Activated naive CD4-positive, alpha-beta T cell treated with anti-CD3 and anti-CD28 coated beads for 36 hours (primary cell): ENCODE results near the gene KAT7. TPM values are rescaled to one million over a fixed set of nuclear protein-coding genes. Genes with fewer than 3 reads are reported as not detected.

Source experiments
- CTCF ChIA-PET: fragments of 350-600 bp; sonication (Branson Sonifier 250); formaldehyde crosslinking; loops from one replicate; lab custom pipeline; 2021; ENCODE audit warnings: antibody characterized with exemption; lab: Charles Lee
- DNase-seq: peaks from one replicate; pipeline ENCODE4 v3.0.0-alpha.2; 2020
- H3K27ac Mint-ChIP-seq: one replicate; pipeline ENCODE4 v1.8.0; 2021; ENCODE audit warnings: mild to moderate bottlenecking, mixed read lengths
- H3K27me3 Mint-ChIP-seq: one replicate; pipeline ENCODE4 v1.8.0; 2021; ENCODE audit warnings: low read depth, mixed read lengths
- H3K36me3 Mint-ChIP-seq: one replicate; pipeline ENCODE4 v1.8.0; 2021; ENCODE audit warnings: low read depth, mixed read lengths
- H3K4me1 Mint-ChIP-seq: one replicate; pipeline ENCODE4 v1.8.0; 2021; ENCODE audit warnings: low read depth, mixed read lengths
- H3K4me3 Mint-ChIP-seq: one replicate; pipeline ENCODE4 v1.8.0; 2021; ENCODE audit warnings: mild to moderate bottlenecking, moderate library complexity, mixed read lengths
- H3K9me3 Mint-ChIP-seq: one replicate; pipeline ENCODE4 v1.8.0; 2021; ENCODE audit warnings: mixed read lengths
- intact Hi-C: fragments of 100-400 bp; cut with micrococcal nuclease; formaldehyde crosslinking; loops from one replicate; pipeline ENCODE4 v1.15.1; 2023
- total RNA-seq, 2 experiments: library from RNA; stranded (reverse); gene quantifications; one replicate each; pipeline ENCODE4 v1.2.3, GENCODE V29; 2021

The KAT7 gene
- total RNA-seq, 2 experiments from 2014 or later = 83.9 to 85.8 TPM

DNA sequence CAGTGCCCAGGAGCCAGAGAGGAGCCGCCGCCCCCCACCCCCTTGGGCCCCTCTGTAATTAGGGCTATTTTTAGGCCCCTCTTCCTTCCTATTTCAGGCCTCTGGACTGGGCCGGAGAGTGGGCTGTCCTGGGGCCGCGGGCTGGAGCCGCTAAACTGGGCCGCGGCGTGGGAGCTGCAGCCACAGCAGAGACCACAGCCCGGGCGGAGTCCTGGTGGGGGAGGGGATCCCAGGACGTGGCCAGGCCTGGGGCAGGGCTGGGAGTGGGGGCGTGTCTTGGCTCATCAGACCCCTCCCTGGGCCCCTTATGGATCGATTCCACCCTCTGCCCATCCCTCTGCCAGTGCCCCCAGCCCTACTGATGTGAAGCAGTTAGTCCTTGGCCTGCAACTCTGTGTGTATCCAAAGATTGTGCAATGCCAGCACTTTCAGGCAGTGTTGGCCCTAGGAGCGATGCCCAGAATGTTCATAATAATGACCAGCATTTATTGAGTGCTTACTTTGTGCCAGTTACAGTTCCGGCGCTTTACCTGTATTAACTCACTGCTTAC lies 74.4 kb downstream of the KAT7 start:
- H3K36me3 Mint-ChIP-seq = no peaks in the 10 kb centered on the region

DNA sequence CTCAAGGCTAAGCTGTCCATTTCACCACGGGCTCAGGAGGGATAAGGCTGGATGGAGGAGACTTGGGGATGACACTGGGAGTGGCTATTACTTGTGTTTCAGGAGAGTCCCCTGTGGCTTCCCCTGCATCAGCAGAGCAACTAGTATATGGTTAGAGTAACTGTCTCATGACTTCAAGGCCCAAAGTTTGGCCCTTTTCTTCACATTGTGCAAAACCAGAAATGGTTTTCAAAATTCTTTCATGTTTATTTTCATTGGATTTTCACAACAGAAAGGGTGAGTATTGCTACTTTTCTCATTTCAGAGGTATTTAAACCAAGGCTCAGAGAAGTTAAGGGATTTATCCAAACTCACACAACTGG lies 77.5 kb downstream of the KAT7 start:
- peaks cover 2% of the 10 kb centered on the region for H3K4me1 Mint-ChIP-seq
- intact Hi-C loops = no loop called here

More for the DNA sequence above, 74.4 kb downstream of the KAT7 start:
- Mint-ChIP-seq H3K9me3 (no peaks in the 10 kb centered on the region), H3K27ac (no peak overlapping the region), H3K27me3 (peaks cover 3% of the 10 kb centered on the region), H3K4me1 (peaks cover 3% of the 10 kb centered on the region), H3K4me3 (no peak overlapping the region)
- CTCF ChIA-PET = interaction anchor here (0.6 to 11.6 kb wide), 2 partner anchors 133 to 224 kb away, joined by 3 to 150 read pairs; partner anchors contain the start of gene DLX3
- DNase-seq = no peak
- intact Hi-C loops = no loop called here

DNA sequence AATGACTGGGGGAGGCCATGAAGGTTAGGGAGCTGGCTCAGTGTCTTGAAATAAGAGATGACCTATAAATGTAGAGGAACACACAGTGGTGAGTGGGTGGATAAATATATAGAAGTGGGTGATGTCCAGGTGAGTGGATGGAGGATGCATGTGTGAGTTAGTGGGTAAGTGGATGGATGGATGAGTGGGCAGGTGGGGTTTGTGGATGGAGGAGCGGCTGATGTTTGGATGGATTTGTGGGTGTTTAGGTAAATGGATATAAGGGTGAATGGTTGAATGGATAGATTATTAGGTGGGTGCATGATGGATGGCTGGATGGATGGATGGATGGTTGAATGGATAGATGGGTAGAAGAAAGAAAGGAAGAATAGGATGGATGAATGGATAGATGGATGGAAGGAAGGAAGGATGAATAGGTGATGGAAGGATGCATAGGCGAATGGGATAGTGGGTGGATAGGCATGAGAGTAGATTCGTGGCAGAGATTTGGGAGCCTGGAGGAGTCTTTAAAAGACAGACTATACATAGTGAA lies 78.5 kb downstream of the KAT7 start:
- no peak overlapping the region for H3K27ac Mint-ChIP-seq
- CTCF ChIA-PET = interaction anchor here (2.5 kb wide), 1 partner anchor 130 kb away, joined by 8 read pairs; no protein-coding TSS in a partner anchor
- no peak for DNase-seq
- no peak overlapping the region for H3K4me3 Mint-ChIP-seq
- no peaks in the 10 kb centered on the region for H3K36me3 Mint-ChIP-seq
- intact Hi-C loops = no loop called here
- H3K4me1 Mint-ChIP-seq = peaks cover 2% of the 10 kb centered on the region
- no peaks in the 10 kb centered on the region for H3K27me3 Mint-ChIP-seq
- H3K9me3 Mint-ChIP-seq = no peaks in the 10 kb centered on the region

More for the DNA sequence above, 77.5 kb downstream of the KAT7 start:
- no peak for DNase-seq
- CTCF ChIA-PET = interaction anchor here (11.6 kb wide), 1 partner anchor 130 kb away, joined by 150 read pairs; the partner anchor contains the start of gene DLX3
- H3K36me3 Mint-ChIP-seq = no peaks in the 10 kb centered on the region
- peaks cover 3% of the 10 kb centered on the region for H3K27me3 Mint-ChIP-seq
- no peak overlapping the region for H3K27ac Mint-ChIP-seq
- no peaks in the 10 kb centered on the region for H3K9me3 Mint-ChIP-seq
- no peak overlapping the region for H3K4me3 Mint-ChIP-seq

DNA sequence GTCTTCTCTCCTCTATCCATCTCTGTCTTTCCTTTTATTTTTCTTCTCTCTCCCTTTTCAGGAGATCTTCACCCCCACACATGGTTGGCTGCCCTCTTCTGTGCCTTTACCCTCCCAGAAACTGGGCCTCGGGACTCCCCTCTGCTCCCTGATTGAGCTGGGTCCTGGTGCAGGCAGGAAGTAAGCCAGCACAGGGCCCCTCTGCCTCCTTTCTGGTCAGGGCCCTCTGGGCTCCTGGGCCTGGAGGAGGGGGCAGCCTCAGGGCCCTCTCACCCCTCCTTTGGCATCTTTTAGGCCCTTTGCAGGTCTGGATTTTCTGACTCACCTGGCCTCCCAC lies 80.5 kb downstream of the KAT7 start:
- no peaks in the 10 kb centered on the region for H3K9me3 Mint-ChIP-seq
- peaks cover 19% of the 10 kb centered on the region for H3K4me1 Mint-ChIP-seq
- no peaks in the 10 kb centered on the region for H3K36me3 Mint-ChIP-seq
- H3K27me3 Mint-ChIP-seq = no peaks in the 10 kb centered on the region
- CTCF ChIA-PET = no interaction called here
- intact Hi-C loops = no loop called here
- H3K27ac Mint-ChIP-seq = no peak overlapping the region
- no peak overlapping the region for H3K4me3 Mint-ChIP-seq
- no peak for DNase-seq

DNA sequence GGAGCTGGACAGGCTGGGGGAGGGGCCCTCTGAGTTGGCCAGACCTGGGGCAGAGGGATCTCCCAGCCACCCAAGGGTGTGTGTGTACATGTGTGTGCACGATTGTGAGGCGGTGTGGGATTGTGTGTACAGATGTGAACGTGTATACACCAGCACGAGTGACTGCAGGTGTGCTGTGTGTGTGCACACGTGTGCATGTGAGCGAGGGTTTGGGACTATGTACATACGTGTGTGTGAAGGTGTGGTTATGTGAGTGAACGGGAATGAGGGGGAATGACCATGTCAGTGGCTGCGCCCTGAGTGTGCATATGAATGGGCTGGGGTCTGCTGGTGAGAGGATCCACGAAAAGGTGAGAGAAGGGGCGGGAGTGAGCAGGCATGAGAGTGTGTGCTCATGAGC lies 81.8 kb downstream of the KAT7 start:
- Mint-ChIP-seq H3K36me3 (no peaks in the 10 kb centered on the region), H3K27me3 (no peaks in the 10 kb centered on the region), H3K4me3 (no peak overlapping the region), H3K9me3 (no peaks in the 10 kb centered on the region), H3K27ac (no peak overlapping the region), H3K4me1 (peaks cover 19% of the 10 kb centered on the region)
- CTCF ChIA-PET = interaction anchor here (7.9 kb wide), 1 partner anchor 127 kb away, joined by 77 read pairs; the partner anchor contains the start of gene DLX3
- no peak for DNase-seq
- intact Hi-C loops = no loop called here

DNA sequence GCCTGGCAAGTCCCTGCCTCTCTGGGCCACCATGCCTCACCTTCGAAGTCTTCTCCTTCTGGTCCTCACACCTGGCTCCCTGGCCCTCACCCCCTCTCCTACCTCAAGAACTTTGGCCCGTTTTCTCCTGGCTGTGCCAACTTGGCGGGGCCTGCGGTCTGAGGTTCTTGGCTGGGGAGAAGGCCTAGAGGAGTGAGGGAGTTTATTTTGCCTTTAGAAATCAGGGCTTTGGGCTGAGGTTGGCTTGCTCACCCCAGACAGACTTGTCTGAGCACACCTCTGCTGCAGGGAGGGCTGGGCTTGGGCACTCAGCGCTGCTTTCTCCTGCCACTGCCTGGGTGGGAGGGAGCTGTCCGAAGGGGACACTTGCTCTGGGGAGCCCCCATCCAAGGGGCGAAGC lies 82.7 kb downstream of the KAT7 start:
- intact Hi-C loops = no loop called here
- Mint-ChIP-seq H3K4me1 (peaks cover 19% of the 10 kb centered on the region), H3K4me3 (no peak overlapping the region), H3K27ac (no peak overlapping the region), H3K27me3 (no peaks in the 10 kb centered on the region), H3K36me3 (no peaks in the 10 kb centered on the region), H3K9me3 (no peaks in the 10 kb centered on the region)
- DNase-seq = no peak
- CTCF ChIA-PET = interaction anchor here (7.9 kb wide), 1 partner anchor 126 kb away, joined by 77 read pairs; the partner anchor contains the start of gene DLX3

DNA sequence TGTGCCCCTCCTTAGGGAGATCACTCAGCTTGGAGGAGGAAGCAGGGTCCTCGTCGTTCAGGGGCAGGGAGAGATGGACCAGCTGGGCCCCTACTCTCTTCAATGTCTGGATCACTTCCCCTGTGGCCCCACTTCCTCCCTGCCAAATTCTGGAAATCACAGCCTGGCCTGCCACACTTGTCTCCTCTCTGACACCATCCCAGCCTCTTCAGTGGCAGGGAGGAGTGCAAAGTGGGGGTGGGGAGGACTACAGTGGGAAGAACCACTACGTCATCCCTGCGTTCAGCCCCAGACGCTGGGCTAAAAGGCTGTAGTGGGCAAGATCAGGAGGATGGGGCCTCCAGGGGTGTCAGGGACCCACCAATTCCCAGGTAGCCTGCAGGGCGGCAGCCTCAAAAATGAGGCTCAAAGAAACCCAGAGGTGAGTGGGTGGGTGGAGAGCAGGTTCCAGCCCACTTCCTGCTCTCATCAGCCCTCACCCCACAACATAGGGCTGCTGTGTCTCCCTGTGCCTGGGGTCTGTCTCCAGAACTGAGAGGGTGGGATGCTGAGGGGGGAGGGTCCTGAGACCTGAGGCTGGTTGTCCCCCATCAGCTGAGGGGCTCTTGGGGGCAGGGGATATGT lies 84.4 kb downstream of the KAT7 start:
- H3K27ac Mint-ChIP-seq = no peak overlapping the region
- peak; percentile 35 for DNase-seq

DNA sequence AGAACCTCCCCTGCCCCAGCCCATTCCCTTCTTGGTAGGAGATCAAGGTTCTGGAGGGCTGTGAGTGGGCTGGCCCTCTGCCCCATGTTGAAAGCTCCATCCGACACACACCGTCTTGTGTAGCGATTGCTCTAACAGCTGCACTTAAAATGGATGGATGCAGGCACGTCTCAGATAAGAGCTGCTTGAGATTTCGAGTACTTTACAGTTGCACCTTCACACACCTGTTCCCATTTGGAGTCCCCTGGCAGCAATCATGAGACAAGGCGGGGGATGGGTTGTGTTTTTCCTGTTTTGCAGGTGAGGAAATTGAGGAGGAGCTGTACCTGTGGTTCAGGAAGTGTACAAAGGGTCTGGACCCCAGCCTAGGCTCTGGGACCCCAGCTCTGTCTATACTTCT lies 85.0 kb downstream of the KAT7 start:
- peaks cover 19% of the 10 kb centered on the region for H3K4me1 Mint-ChIP-seq
- no peaks in the 10 kb centered on the region for H3K36me3 Mint-ChIP-seq
- CTCF ChIA-PET = interaction anchor here (4.6 to 7.9 kb wide), 2 partner anchors 79 to 124 kb away, joined by 25 to 77 read pairs; partner anchors contain the start of gene DLX3
- DNase-seq = no peak
- H3K27ac Mint-ChIP-seq = no peak overlapping the region
- H3K4me3 Mint-ChIP-seq = no peak overlapping the region
- peaks cover 2% of the 10 kb centered on the region for H3K27me3 Mint-ChIP-seq
- H3K9me3 Mint-ChIP-seq = no peaks in the 10 kb centered on the region
- intact Hi-C loops = no loop called here

More for the DNA sequence above, 84.4 kb downstream of the KAT7 start:
- Mint-ChIP-seq H3K27me3 (peaks cover under 1% of the 10 kb centered on the region), H3K36me3 (no peaks in the 10 kb centered on the region), H3K9me3 (no peaks in the 10 kb centered on the region), H3K4me1 (peaks cover 19% of the 10 kb centered on the region), H3K4me3 (no peak overlapping the region)
- CTCF ChIA-PET = interaction anchor here (4.6 to 7.9 kb wide), 2 partner anchors 80 to 124 kb away, joined by 25 to 77 read pairs; partner anchors contain the start of gene DLX3
- intact Hi-C loops = no loop called here

DNA sequence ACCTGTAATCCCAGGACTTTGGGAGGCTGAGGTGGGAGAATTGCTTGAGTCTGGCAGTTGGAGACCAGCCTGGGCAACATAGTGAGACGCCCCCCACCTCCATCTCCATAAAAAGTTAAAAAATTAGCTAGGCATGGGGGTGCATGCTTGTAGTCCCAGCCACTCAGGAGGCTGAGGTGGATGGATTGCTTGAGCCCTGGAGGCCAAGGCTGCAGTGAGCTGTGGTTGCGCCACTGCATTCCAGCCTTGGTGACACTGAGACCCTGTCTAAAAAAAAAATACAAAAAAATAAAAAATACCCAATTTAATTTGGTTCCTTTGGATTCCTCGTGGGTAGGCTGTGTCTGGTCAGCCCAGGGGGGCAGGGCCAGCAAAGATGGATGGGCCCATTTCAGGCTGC lies 85.4 kb downstream of the KAT7 start:
- Mint-ChIP-seq H3K4me3 (no peak overlapping the region), H3K27ac (no peak overlapping the region), H3K36me3 (no peaks in the 10 kb centered on the region), H3K9me3 (no peaks in the 10 kb centered on the region), H3K4me1 (peaks cover 19% of the 10 kb centered on the region), H3K27me3 (peaks cover 4% of the 10 kb centered on the region)
- DNase-seq = no peak
- intact Hi-C loops = no loop called here
- CTCF ChIA-PET = interaction anchor here (4.6 to 7.9 kb wide), 2 partner anchors 78 to 123 kb away, joined by 25 to 77 read pairs; partner anchors contain the start of gene DLX3

DNA sequence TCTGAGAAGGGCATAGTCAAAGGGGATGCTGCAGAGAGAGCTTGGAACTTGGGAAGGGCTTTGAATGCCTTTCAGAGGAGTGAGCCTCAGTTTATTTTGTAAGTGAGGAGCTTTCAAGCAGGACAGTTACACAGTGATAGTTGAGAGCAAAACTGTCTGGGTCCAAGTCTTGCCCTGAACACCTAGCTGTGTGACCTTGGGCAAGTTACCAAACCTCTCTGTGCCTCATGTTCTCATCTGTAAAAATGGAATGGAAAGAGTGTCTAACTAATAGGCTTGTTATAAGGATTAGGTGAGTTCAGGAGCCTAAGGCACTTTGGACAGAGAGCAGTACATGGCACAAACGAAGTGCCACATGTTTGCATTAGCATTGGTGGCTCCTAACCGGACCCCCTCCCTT lies 86.4 kb downstream of the KAT7 start:
- no peak overlapping the region for H3K4me3 Mint-ChIP-seq
- H3K36me3 Mint-ChIP-seq = no peaks in the 10 kb centered on the region
- CTCF ChIA-PET = interaction anchor here (0.8 to 7.9 kb wide), 3 partner anchors 12 to 122 kb away, joined by 4 to 77 read pairs (median 25); partner anchors contain the start of gene DLX3
- peaks cover 10% of the 10 kb centered on the region for H3K27me3 Mint-ChIP-seq
- no peak overlapping the region for H3K27ac Mint-ChIP-seq
- peaks cover 19% of the 10 kb centered on the region for H3K4me1 Mint-ChIP-seq
- DNase-seq = no peak
- intact Hi-C loops = no loop called here
- H3K9me3 Mint-ChIP-seq = no peaks in the 10 kb centered on the region

DNA sequence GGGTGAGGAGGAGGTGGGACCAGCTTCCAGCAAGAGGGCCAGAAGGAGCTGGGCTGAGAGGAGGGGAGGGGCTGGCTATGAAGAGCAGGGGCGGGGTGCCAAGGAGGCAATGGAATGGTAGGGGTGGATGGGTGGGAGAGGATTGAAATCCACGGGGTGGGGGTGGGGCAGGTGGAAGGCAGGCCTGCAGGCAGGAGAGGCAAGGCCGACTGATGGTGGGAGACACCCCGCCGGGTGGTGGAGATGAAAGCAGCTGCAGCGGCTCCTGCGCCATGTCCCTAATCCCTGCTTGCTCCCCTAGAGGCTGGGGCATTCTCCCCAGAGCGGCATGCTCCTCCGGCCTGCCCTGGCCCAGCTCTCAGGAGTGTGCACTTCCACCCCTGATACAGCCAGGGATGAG lies 87.2 kb downstream of the KAT7 start:
- no peak overlapping the region for H3K4me3 Mint-ChIP-seq
- H3K27ac Mint-ChIP-seq = no peak overlapping the region
- H3K27me3 Mint-ChIP-seq = peaks cover 15% of the 10 kb centered on the region
- H3K36me3 Mint-ChIP-seq = no peaks in the 10 kb centered on the region
- H3K4me1 Mint-ChIP-seq = peaks cover 24% of the 10 kb centered on the region
- CTCF ChIA-PET = interaction anchor here (1.2 to 7.9 kb wide), 3 partner anchors 14 to 122 kb away, joined by 4 to 77 read pairs (median 25); partner anchors contain the start of gene DLX3
- no peak for DNase-seq
- no peaks in the 10 kb centered on the region for H3K9me3 Mint-ChIP-seq
- intact Hi-C loops = no loop called here
